Stimulated activated CD8-positive, alpha-beta memory T cell treated with anti-CD3 and anti-CD28 coated beads, Interleukin-15, amount 100 ng/mL, for 1 hour (primary cell): Measurements from ENCODE around the gene WDFY2.

ENCODE experiments used
- DNase-seq: peaks from one replicate; pipeline ENCODE4 v3.0.0-alpha.2; 2020; ENCODE audit warnings: low read depth

WDFY2 gene

DNA sequence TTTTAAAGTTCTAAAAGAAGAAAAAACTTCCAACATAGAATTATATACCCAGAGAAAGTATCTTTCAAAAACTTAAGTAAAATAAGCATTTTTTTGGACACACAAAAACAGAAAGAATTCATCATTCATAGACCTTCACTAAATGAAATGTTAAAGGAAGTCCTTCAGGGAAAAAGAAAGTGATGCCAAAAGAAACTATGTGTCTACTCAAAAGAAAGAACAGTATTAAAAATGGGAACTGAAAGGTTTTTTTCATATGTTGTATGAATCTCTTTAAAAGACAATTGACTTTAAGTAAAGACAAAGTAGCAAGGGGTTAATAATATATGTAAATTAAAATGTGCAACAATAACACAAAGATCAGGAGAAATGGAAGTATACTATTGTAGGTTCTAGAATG is 123.2 kb downstream of the WDFY2 start:
- DNase-seq: no peak

DNA sequence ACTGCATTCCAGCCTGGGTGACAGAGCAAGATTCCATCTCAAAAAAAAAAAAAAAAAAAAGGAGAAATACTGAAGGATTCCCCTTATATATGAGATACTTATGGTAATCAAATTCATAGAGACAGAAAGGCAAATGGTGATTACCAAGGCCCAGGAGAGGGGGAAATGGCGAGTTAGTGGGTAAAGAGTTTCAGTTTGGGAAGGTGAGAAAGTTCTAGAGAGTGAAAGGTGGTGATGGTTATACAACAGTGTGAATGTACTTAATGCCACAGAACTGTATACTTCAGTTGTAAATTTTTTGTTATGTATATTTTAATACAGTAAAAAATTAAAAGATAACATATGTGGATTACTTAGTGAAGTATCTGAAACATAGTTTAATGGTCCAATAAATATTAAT is 129.5 kb downstream of the WDFY2 start:
- DNase-seq: no peak

DNA sequence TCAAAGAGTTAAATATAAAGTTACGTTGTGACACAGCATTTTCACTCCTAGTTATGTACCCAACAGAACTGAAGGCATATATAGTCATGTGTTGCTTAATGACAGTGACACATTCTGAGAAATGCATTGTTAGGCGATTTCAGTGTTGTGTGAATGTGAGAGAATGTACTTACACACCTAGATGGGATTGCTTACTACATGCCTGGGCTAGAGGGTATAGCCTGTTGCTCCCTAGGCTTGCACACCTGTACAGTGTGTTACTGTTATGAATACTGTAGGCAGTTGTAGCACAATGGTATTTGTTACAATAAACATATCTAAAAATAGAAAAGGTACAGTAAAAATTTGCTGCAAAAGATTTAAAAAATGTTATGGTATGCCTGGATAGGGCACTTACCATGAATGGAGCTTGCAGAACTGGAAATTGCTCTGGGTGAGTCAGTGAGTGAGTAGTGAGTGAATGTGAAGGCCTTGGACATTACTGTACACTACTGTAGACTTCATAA is 130.5 kb downstream of the WDFY2 start:
- no peak for DNase-seq

DNA sequence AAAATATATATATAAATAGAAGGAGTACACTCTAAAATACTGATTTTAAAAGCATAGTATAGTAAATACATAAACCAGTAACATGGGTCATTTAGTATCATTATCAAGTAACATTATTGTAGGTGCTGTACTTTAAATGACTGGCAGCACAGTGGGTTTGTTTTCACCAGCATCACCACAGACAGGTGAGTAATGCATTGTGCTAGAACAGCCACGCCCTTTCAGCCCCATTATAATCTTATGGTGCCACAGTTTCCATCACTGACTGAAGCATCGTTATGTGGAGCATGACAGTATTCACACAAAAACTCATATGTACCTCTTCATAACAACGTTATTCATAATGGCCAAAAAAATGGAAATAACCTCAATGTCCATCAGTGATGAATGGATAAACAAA is 131.4 kb downstream of the WDFY2 start:
- DNase-seq: no peak

DNA sequence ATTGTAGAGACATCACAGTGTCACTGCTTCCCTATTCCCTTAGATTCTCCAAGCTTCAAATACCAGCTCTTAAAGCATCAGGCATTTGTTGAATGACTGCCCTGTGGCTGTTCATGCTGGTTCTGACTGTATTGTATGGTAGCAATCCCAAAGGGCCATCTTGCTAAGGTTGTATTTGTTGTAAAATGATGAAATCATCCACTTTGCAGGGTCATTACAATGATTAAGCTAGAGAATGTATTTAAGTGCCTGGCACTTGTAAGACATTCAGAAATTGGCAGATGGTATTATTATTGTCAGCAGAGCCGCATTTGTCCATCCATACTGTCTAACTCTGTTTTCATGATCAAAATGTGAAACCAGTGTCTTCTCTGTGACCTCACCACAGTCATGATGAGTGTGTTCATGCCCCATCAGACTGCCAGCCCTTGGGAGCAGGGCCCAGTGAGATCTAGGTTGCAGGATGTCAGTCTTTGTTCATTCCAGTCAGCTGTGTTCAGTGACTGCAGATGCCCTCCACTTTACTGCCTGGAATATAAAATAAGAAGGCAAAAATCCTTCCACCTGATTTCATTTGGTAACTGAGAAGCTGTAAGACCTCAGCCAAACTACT is 133.6 kb downstream of the WDFY2 start:
- DNase-seq: no peak

DNA sequence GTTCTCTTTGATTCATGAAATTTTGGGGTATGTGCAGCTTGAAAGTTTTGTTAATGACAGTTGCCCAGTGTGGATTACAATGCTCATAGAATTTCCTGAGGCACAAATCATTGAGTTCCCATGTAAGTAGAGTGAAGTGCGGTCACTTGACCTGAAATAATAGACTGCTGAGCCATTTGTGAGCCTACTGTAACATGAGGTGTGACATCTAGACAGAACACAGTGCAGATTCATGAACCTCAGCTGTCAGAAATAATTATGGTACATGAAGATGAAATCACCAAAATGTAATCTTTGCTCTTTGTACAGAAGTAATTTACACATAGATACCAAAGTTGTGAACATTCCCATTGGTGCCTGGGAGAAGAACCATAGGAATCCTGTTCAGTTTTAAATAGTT is 135.1 kb downstream of the WDFY2 start:
- no peak for DNase-seq

DNA sequence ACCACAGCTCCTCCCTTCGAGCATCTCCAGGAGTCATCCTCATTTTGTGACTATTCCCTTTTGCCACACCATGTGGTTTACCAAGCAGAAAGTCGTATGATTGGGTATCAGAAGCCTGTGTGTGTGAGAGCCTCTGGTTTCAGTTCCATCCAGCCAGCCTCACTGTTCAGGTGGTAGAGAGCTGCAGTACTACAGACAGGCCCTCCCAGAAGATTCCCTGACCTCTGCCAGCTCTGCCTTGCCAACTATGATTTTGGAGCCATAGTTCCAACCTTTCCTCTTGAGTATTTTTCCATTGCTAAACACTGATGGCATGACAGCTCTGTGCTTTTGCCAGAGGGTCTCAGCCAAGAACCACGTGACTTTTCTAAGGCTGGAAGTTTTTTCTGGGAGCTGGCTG is 137.2 kb downstream of the WDFY2 start:
- no peak for DNase-seq

DNA sequence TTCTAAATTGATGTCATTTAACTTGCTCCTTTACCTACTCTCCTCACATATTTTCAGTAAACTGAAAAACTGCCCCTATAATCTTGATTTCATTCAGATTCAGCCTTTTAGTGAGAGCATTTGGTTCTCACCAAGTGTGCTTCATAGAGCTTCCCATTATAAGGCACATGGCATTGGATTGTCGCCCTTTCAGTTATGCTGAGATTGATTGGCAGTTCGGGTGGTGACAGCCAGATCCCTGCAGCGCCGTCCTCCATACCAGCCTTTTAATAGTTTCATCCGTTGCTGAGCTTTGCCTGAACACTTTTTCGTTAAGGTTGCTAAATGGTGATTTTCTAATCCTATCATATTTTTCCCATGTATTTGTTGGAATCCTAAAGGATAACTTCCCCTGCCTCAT is 139.3 kb downstream of the WDFY2 start:
- DNase-seq: no peak

DNA sequence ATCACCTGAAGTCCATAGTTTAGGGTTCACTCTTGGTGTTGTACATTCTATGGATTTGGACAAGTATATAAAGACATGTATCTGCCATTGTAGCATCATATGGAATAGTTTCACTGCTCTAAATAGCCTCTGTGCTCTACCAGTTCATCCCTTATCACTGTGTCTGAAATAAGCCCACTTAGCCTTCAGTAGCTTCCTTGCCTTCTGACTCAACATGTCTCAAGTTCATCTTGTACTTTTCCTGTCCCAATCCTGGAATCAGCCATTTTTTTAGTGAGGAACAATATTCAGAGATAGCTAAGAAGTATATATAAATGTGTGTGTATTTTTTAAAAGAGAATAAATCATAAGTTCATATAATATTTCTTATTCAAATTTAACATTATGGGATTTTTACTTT is 140.5 kb downstream of the WDFY2 start:
- no peak for DNase-seq

DNA sequence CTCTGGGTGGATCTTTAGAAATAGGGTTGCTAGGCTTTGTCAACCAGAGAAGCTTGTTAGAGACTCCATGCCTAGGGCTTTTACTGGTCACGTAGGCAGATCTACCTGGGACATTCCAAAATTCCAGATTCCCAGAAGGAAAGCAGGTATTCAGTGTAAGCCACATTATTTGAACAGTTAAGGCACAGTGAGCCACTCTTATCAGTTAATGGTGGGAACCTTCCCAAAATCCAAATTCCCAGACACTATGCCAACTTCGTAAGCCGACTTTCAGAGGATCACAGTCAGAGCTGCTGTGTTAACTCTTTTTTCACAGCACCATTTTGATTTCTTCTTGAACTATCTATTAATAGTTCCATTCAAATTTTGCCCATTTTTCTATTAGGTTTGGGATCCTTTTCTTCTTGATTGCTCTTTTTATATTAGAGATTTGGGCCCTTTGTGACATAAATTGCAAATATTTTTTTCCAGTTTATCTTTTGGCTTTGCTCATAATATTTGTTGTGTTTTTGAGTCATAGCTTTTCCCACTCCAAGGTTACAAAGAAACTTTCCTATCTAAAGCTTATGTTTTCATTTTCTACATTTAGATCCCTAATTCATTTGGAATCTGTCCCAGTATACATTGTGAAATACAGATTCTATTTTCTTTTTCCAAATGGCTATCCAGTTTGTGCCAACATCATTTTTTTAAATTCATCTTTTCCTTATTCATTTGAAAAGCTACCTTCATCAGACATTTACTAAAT is 142.4 kb downstream of the WDFY2 start:
- no peak for DNase-seq

DNA sequence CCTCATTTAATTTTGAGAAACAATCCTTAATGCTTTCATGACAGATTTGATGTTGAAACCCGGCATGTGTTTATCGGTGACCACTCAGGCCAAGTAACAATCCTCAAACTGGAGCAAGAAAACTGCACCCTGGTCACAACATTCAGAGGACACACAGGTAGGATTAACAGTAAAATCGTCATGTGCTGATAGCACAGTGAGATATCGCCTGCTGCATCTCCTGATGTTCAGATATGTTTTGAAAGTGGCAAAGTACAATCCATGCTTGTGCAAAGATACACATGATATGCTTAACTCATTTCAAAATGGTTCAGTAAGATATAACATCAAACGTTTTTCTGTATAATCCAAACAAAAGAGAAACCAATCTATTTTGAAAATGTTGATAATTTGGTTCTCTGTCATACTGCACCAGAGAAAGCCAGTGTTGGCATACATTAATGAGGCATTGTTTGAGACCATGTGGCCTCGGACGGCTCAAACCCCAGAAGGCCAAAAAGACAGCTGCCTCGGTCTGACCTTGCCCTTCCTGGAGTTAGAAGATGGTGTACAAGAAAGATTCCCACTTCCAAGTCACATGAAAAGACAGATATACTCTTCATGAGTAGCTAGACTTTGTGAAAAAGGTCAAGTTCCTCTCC is 143.5 kb downstream of the WDFY2 start:
- DNase-seq: no peak

DNA sequence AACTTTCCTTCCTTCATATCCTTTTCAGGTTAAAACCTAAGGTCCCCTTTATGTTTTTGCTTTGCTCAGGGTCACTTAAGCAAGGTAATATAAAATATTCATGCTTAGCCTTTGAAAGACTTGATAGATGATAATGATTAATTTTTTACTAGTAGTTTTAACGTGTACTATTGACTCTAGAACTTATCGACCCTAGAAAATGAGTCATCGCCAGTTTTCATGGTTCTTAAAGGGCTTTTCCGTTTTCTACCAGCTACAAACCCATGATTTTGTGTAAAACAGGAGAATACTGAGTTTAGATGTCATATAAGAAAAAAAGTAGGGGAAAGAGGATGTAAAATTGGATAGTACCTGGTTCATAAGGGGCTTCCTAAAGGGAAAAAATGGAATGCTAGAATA is 144.0 kb downstream of the WDFY2 start:
- no peak for DNase-seq

DNA sequence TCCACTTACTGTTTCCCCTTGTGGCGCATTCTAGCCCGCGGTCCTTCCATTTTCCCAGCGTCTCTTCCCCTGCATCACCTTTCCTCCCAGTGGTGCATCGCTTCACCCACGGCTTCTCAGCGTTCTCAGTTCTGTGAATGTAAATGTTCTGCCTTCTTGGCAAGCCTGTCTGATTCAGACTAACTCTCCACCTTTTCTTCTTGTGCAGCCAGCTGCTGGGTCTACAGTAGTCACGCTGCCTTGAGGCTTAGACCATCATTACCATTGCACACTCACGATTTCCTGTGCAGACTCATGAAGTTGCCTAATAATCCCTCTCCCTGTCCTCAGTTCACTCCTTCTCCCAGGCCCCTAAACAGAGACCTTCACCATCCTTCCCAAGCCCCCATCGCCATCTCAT is 144.7 kb downstream of the WDFY2 start:
- DNase-seq: no peak

DNA sequence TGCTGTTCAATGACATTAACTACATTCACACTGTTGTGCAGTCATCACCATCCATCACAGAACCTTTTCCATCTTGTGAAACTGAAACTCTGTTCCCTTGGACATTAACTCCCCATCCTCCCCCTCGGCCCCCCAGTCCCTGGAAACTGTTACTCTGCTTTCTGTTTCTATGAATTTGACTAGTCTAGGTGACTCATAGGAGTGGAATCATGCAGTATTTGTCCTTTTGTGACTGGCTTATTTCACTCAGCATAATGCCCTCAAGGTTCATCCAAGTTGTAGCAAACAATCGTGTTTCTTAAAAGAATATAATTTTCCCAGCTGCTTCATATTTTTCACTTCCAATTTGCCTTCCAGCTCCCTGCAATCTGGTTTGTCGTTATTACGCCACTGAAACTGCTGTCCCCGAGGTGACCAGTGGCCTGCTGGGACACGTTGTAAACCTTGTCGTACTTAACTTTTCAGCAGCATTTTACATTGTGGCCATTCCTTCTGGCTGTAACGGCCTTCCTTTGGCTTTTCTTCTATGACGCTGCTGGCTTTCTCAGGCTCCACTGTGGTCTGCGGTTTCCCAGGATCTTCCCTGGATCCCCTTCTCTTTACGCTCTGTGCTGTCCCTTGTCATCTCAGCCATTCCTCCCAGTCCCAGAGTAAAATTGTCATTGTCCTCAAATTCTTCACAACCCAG is 145.7 kb downstream of the WDFY2 start:
- no peak for DNase-seq

DNA sequence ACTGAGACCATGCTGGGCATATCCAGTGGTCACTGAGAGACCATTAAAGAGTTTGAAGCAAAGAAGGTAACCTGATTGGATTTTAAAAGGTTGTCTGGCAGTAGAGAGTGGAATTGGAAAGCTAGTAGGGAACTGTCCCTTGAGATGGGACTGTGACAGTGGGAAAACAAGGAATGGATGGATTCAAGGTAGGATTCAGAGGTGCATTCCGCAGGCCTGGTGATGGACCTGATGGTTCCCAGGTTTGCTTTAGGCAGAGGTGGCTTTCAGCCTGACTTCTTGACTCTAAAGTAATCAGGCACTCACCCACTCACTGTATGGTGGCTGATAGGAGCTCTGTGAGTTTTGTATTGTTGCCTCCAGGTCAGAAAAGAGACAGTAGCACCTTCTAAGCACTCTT is 146.7 kb downstream of the WDFY2 start:
- no peak for DNase-seq

DNA sequence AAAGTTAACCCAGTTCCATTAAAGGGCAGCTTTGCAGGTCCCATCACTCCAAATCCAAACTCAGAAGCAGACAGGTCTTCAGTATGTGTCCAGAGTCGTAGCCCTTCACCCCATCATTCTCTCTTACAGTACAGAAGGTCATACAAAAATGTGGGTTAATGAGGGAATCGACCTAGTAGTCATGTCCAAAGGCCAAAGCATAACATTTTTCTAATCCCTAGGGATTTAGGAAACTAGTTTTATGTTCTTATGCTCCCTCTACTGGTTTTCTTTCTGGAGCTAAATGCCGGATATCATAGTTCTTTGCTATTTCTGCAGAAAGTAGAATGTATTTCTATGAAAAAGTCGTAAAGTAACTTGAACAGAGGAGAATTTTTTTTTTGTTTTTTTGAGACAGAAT is 147.5 kb downstream of the WDFY2 start:
- DNase-seq: no peak

DNA sequence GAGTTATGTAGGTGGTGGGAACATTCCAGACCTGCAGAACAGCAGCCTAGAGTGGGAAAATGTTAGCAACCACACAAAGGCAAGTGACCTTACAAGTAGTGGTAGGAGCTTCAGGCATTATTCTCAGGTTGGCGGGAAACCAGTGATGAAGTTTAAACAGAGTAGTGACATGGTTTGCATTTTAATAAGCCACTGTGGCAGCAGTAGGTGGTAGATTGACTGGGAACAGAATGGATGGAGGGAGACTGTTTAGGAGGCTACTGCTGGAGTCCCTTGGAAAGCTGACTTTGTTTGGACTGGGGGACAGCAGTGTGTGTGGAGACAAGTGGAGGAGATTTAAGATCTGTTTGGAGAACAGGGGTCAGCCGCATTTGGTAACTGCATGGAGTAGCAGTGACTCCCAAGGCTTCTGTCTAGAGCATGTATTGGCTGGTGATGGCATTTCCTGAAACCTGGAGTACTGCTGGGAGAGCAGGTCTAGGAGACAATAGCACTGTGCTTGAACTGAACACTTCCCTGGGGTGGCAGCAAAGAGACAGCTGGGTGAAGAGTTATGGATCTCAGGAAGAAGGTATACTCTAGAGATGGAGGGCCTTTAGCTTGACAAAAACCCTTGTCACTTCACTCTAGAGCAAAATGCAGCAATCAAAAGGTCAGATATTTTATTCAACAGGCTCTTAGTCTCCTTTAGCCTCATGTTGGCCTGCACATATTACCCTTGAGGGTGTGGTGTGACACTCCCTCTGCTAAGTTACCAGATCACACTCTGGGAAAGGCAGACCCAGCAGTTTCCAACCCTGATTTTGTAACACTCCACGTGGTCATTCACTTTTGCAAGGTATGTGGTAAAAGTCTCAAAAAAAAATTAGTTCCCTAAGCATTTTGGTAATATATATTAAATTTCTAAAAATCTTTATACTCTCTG is 149.4 kb downstream of the WDFY2 start:
- DNase-seq: no peak

DNA sequence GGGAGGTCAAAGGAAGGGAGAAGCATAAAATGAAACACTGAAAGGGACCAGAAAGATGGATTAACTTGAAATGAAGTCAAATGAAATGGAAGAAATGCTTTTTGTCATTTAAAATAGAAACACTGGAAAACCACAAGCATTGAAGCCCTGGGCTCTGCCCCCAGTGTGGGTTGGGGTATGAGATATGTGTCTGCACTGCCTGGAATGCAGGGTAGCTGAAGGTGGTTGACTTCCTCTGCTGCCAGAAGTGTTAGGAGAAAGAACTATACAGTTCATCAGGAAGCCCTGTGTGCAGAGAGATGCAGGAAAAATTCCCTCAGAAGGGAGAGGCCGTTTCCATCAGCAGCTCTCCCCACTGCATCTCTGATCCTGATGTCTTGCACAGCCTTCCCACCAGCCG is 150.5 kb downstream of the WDFY2 start:
- no peak for DNase-seq

DNA sequence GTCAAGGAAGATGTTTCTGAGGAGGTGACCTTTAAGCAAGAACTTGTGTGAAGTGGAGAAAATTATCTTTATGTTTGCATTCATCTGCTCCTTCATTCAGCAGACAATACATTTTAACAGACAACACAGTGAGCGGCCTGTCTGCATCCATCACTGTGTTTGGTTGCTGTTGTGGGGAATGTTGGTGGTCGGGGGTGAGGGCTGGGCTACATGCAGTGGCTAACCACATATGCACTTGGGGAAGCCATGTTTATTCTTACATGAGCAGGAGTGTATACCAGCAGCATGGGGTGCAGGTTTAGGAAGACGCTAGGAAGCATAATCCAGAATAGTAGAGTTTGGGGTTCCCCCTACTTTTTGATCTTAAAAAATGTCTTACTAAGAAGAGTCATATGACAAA is 153.3 kb downstream of the WDFY2 start:
- DNase-seq: no peak

DNA sequence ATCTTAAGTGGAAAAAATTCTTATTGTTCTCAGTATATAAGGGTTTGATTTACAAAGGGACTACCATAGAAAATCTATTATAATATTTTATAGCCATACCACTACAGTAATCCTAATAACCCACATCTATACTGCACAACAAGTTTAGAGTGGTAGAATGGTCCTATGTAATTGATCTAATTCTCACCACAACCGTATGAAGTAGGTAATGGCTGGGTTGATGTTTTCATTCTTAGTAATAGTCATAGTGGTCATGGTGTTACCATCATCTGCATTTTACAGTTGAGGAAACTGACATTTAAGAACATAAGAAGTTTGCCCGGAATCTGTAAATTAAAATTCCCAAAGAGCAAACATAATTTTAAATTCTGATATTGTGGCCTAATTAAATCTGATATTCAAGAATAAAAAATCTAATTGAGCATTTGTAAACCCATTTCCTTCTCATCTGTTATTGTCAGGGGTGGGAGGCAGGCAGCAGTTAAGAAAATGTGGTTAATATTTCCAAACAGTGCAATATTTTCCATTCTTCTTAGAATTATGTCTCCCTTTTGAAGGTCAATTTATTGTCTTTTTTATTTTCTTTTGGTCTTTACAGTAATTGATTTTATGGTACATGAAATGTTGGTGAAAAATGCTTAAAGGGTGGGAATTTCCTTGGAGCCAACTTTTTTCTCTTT is 154.1 kb downstream of the WDFY2 start:
- no peak for DNase-seq
